Coronary artery (tissue), 2 donors: ENCODE data around the gene KCNIP1.

Experiments used
- DNase-seq: peaks from one replicate; pipeline ENCODE4 v3.0.0-alpha.2; 2017; ENCODE audit warnings: low spot score
- H3K27ac ChIP-seq, 2 donors: fragments of 200-600 bp; sonication (generic); one replicate each; pipeline ENCODE4 v1.5.1; 2016 to 2019
- H3K4me3 ChIP-seq: fragments of 200-600 bp; sonication (generic); 2 replicates; pipeline ENCODE4 v1.5.1; 2016; ENCODE audit warnings: mild to moderate bottlenecking, moderate library complexity
- CTCF ChIP-seq: fragments of 200-600 bp; sonication (generic); IDR thresholded peaks from one replicate; pipeline ENCODE4 v1.5.1; 2019; ENCODE audit warnings: antibody characterized with exemption

The KCNIP1 gene

DNA sequence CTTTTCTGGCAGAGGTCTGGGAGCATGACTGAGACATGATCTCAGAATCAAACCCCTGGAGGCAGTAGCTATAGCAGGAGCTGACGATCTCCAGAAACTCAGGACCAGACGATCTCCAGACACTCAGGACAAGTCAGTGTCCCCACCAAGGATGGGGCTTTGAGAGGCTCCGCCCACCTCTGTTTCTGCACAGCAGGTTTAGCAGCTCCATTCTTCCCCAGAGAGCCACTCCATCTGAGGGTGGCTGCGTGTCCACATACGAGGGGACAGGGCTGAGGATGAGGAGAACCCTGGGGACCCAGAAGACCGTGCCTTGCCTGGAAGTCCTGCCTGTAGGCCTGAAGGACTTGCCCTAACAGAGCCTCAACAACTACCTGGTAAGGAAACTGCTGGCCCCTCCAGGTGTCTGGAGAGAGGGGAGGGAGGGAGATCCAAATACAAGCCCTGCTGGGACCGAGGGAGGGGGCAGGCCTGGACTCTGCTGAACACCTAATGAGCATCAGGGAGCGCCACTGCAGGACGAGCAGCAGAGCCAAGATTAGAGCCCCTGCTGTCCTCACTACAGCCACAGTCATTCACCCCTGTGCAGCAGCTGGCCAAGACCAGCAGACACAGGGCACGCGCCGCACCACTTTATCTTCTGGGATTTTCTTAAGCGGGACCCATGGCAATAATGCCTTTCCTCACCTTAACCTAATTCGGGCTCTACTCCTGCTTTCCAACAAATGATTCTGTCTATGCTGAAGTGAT is 279.9 kb downstream of the KCNIP1 start, which contains the start of gene GABRP:
GABRP (plus strand) TSS at position 228 of the 750 bp plus-strand sequence. CDS start 4,891 bp downstream, outside the sequence.
- DNase-seq = no peak
- no peak for TF ChIP-seq CTCF
- Histone ChIP-seq H3K27ac (no peak within 1 kb of the TSS), H3K4me3 (no peak within 1 kb of the TSS)

DNA sequence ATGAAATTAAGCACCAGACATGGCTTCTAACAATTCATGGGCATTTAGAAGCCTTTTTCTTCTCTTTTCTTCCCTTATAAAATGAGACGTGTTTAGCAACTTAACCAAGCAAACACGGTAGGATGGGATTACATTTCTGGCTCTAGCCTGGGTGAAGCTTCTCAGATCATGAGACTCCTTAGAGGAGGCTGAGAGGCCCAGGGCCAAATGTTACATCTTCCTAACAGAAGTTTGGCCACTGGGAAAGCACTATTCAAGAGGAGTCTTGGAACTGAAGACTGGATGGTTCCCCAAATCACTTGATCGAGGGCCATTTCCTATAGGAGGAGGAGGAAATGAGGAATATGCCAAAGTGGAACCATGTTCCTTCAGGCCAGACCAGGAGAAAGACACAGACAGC is 281.6 kb downstream of the KCNIP1 start:
- TF ChIP-seq CTCF = no peak
- no peak for DNase-seq
- Histone ChIP-seq H3K27ac (no peak overlapping the region), H3K4me3 (no peak overlapping the region)
